HG03565 (cell line): Measurements from ENCODE around the gene HTR7.
"Not testable (repeated sequence)": the region's sequence is repeated elsewhere in the genome, so short reads cannot be mapped to it uniquely, and the experiment has no call there.

Experiments
- ATAC-seq: cut with Tn5 transposase; IDR thresholded peaks from one replicate; pipeline ENCODE4 v1.9.1; 2021; ENCODE audit warnings: mild to moderate bottlenecking, moderate library complexity; ENCODE audit not compliant: unreplicated experiment

Gene HTR7

GRCh38 chr10:90859321-90859751 is 1.5 kb upstream of the HTR7 start:
- ATAC-seq = no peak

- ATAC-seq = no peak
Measured at GRCh38 chr10:90858461-90858968, 676 bp upstream of the HTR7 start.

GRCh38 chr10:90856964-90857634 is 740 bp downstream of the HTR7 start:
- no peak for ATAC-seq

GRCh38 chr10:90856261-90856660 is 1.6 kb downstream of the HTR7 start:
- ATAC-seq = no peak

- no peak for ATAC-seq
Measured at GRCh38 chr10:90855126-90855525, 2.7 kb downstream of the HTR7 start.

GRCh38 chr10:90849956-90850749 is 7.7 kb downstream of the HTR7 start:
- ATAC-seq = no peak

- ATAC-seq = no peak
Measured at GRCh38 chr10:90847436-90847835, 10.4 kb downstream of the HTR7 start.

- no peak for ATAC-seq
Measured at GRCh38 chr10:90846746-90847145, 11.1 kb downstream of the HTR7 start.

- ATAC-seq = no peak
Measured at GRCh38 chr10:90845726-90846125, 12.1 kb downstream of the HTR7 start.

GRCh38 chr10:90842725-90843124 is 15.1 kb downstream of the HTR7 start:
- ATAC-seq = no peak

GRCh38 chr10:90837486-90837885 is 20.4 kb downstream of the HTR7 start:
- ATAC-seq = no peak

GRCh38 chr10:90834326-90834725 is 23.5 kb downstream of the HTR7 start:
- ATAC-seq = no peak

GRCh38 chr10:90832111-90832510 is 25.7 kb downstream of the HTR7 start:
- ATAC-seq = no peak

GRCh38 chr10:90822508-90822907 is 35.3 kb downstream of the HTR7 start:
- no peak for ATAC-seq

- ATAC-seq = not testable (repeated sequence)
Measured at GRCh38 chr10:90821864-90822263, 36.0 kb downstream of the HTR7 start.

GRCh38 chr10:90819911-90820310 is 37.9 kb downstream of the HTR7 start:
- no peak for ATAC-seq

GRCh38 chr10:90818736-90819135 is 39.1 kb downstream of the HTR7 start:
- ATAC-seq = no peak

GRCh38 chr10:90817128-90817889 is 40.5 kb downstream of the HTR7 start:
- no peak for ATAC-seq

- ATAC-seq = no peak
Measured at GRCh38 chr10:90816466-90816865, 41.4 kb downstream of the HTR7 start.

GRCh38 chr10:90813594-90814365 is 44.1 kb downstream of the HTR7 start:
- no peak for ATAC-seq

GRCh38 chr10:90807106-90807505 is 50.7 kb downstream of the HTR7 start:
- ATAC-seq = not testable (repeated sequence)
